Measurements from ENCODE around the gene OXSR1.
"Not testable (repeated sequence)": the region's sequence is repeated elsewhere in the genome, so short reads cannot be mapped to it uniquely, and the experiment has no call there.

Gene OXSR1

DNA sequence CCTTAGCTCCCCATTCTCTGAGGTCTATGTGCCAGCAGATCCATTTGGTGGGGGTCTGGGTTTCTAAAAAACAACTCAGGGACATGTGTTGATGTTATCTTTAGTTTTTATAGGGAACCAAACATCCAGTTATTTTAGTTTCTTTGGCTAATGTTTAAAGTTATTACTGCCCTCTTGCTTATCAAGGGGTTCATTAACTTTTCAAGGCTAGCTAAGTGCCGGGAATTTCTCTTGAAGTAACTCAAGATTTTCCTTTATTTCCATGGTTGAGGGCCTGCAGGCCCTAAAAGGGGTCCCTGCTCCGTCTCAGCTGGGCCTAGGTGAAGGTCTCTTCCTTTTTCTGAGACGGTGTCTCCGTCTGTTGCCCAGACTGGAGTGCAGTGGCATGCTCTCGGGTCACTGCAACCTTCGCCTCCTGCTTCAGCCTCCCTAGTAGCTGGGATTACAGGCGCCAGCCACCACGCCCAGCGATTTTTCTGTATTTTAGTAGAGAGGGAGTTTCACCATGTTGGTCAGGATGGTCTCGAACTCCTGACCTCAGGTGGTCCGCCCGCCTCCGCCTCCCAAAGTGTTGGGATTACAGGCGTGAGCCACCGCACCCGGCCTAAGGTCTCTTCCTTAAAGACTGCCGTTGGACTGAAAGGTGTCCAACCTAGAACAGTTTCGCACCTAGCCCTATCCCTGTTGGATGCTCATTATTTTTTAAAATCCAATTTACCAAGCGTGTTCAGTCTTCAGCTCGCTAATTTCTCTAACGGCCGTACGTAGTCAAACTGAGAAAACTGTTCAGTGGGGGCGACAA is 1.3 kb upstream of the OXSR1 start:
- peaks cover 34% of the 10 kb centered on the region for H3K36me3 Mint-ChIP-seq (ENCODE audit: low read depth)
- H3K4me1 Mint-ChIP-seq (ENCODE audit: low read depth), result peaks cover 38% of the 10 kb centered on the region
- peak overlapping the region; percentile 91 for H3K4me3 Mint-ChIP-seq
- H3K9me3 Mint-ChIP-seq, result no peaks in the 10 kb centered on the region
- DNase-seq, result no peak
- H3K27me3 Mint-ChIP-seq, result no peaks in the 10 kb centered on the region
- H3K27ac Mint-ChIP-seq, result peak overlapping the region; percentile 100

DNA sequence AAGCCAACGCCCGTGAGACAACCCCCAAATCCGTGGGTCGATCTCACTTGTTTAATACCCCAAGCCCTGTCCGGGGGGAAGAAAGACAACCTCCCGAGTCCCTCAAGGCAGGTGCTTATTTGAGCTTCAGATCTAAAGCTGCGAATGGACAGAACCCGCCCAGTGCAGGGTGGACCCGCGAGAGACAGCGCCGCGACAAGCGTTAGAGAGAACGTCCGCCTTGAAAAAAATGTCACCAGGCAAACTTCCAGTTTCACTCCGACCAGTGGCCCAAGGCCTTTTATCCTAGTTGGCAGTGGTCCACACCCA is 740 bp upstream of the OXSR1 start:
- no peaks in the 10 kb centered on the region for H3K27me3 Mint-ChIP-seq

DNA sequence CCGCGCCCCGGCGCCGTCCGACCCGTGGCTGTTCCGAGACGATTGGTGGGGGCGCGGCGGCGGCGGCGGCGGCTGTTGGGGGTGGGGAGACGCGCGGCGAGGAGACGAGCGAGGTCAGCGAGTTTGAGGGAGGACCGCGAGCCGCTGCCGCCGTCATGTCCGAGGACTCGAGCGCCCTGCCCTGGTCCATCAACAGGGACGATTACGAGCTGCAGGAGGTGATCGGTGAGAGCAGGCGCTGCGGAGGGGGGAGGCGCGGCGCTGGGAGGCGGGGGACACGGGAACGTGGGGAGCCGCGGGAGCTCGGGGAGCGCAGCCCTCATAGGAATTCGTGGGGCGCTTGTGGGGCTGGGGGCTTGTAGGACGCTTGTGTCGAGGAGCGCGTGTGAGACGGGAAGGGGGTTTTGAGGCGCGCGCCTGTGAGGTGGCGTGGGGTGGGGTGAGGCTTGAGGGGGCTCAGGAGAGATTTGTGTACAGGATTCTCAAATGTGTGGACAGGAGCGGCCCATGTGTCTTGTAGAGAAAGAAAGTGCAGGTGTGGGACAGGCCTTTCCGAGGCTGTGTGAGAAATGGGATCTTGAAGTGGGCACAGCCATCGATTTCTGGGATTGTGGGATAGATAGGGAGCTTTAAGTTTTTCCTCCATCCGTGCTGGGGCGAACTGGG is 518 bp downstream of the OXSR1 start:
- no peaks in the 10 kb centered on the region for H3K27me3 Mint-ChIP-seq
- no peaks in the 10 kb centered on the region for H3K9me3 Mint-ChIP-seq
- peak overlapping the region; percentile 91 for H3K4me3 Mint-ChIP-seq
- DNase-seq, result no peak
- H3K27ac Mint-ChIP-seq, result peak overlapping the region; percentile 100
- peaks cover 40% of the 10 kb centered on the region for H3K36me3 Mint-ChIP-seq (ENCODE audit: low read depth)
- peaks cover 53% of the 10 kb centered on the region for H3K4me1 Mint-ChIP-seq (ENCODE audit: low read depth)

More for the DNA sequence above, 740 bp upstream of the OXSR1 start:
- peak overlapping the region; percentile 91 for H3K4me3 Mint-ChIP-seq
- H3K4me1 Mint-ChIP-seq (ENCODE audit: low read depth), result peaks cover 43% of the 10 kb centered on the region
- H3K9me3 Mint-ChIP-seq, result no peaks in the 10 kb centered on the region
- H3K36me3 Mint-ChIP-seq (ENCODE audit: low read depth), result peaks cover 36% of the 10 kb centered on the region
- peak overlapping the region; percentile 100 for H3K27ac Mint-ChIP-seq
- no peak for DNase-seq

DNA sequence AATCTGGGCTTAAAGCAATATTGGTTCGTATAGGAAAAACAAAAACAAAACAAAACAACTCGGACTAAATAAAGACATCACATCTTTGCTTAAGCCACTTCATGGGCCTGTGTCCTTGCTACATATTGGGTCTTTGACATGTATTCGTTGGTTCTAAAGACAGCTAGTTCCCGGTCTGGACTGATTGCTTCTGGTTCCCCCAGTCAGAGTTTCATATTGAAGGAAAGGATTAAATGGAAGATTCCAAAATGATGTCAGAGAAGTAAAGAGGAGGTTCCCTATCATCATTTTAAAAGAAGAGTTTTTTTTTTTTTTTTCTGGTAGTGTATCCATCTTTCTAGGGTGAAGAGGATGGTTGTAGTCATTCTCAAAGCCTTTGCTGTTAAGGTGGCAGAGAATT is 2.3 kb downstream of the OXSR1 start:
- Mint-ChIP-seq H3K27ac (peak overlapping the region; percentile 78), H3K27me3 (no peaks in the 10 kb centered on the region), H3K9me3 (no peaks in the 10 kb centered on the region), H3K36me3 (ENCODE audit: low read depth) (peaks cover 40% of the 10 kb centered on the region), H3K4me3 (peak overlapping the region; percentile 91), H3K4me1 (ENCODE audit: low read depth) (peaks cover 70% of the 10 kb centered on the region)
- DNase-seq, result no peak

DNA sequence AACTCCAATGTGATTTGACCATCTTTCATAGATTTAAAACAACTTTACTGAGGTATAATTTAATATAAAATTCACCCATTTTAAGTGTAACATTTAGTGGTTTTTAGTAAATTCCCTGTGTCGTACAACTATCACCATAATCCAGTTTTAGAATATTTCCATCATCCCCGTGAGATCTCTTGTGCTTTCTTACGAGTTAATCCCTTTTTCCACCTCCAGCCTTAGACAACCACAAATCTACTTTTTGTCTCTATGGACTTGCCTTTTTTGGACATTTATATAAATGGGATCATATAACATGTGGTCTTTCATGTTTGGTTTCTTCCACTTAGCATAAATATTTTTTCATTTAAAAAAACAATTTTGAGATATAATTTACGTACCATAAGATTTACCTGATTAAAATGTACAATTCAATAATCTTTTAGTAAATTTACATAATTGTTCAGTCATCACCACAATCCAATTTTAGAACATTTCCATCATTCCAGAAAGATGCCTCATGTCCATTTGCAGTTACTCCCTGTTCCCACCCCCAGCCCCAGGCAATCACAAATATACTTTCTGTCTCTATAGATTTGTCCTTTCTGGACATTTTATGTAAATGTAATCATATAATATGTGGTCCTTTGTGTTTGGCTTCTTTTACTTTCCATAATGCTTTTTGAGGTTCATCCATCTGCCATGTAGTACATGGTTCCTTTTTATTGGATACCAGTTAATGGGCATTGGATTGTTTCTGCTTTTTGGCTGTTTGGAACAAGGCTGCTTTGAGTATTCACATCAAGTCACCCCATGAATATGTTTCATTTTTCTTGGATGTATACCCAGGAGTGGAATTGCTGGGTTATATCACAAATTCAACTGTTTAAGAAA is 3.1 kb downstream of the OXSR1 start:
- H3K27ac Mint-ChIP-seq, result peak overlapping the region; percentile 89

DNA sequence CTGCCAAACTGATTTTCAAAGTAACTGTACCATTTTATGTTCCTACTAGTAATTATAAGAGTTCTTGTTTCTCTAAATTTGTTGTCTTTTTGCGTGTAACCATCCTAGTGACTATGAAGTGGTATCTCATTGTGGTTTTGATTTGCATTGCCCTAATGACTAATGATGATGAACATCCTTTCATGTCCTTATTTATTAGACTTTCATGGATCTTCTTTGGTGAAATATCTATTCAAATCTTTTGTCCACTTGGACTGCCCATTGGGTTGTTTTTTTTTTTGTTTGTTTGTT is 3.6 kb downstream of the OXSR1 start:
- Mint-ChIP-seq H3K4me3 (peak overlapping the region; percentile 91), H3K9me3 (no peaks in the 10 kb centered on the region), H3K36me3 (ENCODE audit: low read depth) (peaks cover 40% of the 10 kb centered on the region), H3K27me3 (no peaks in the 10 kb centered on the region), H3K27ac (peak overlapping the region; percentile 89), H3K4me1 (ENCODE audit: low read depth) (peaks cover 81% of the 10 kb centered on the region)
- DNase-seq, result no peak

More for the DNA sequence above, 3.1 kb downstream of the OXSR1 start:
- Mint-ChIP-seq H3K4me3 (peak overlapping the region; percentile 91), H3K27me3 (no peaks in the 10 kb centered on the region), H3K4me1 (ENCODE audit: low read depth) (peaks cover 78% of the 10 kb centered on the region), H3K9me3 (no peaks in the 10 kb centered on the region), H3K36me3 (ENCODE audit: low read depth) (peaks cover 40% of the 10 kb centered on the region)
- DNase-seq, result no peak

DNA sequence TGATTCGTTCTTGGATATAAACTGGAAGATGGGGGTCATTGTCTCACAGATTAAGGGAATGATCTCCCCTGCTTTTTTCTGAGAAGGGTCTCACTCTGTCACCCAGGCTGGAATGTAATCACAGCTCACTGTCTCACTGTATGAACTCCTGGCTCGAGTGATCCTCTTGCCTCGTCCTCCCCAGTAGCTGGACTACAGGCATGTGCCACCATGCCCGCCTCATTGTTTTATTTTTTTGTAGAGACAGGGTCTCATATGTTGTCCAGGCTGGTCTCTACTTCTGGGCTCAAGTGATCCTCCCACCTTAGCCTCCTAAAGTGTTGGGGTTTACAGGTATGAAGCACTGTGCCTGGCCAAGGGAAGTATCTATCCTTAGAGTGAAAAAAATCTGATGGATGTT is 5.4 kb downstream of the OXSR1 start:
- no peak for DNase-seq
- Mint-ChIP-seq H3K27ac (no peak overlapping the region), H3K27me3 (no peaks in the 10 kb centered on the region), H3K36me3 (ENCODE audit: low read depth) (peaks cover 30% of the 10 kb centered on the region), H3K4me1 (ENCODE audit: low read depth) (peaks cover 89% of the 10 kb centered on the region), H3K4me3 (no peak overlapping the region), H3K9me3 (no peaks in the 10 kb centered on the region)

DNA sequence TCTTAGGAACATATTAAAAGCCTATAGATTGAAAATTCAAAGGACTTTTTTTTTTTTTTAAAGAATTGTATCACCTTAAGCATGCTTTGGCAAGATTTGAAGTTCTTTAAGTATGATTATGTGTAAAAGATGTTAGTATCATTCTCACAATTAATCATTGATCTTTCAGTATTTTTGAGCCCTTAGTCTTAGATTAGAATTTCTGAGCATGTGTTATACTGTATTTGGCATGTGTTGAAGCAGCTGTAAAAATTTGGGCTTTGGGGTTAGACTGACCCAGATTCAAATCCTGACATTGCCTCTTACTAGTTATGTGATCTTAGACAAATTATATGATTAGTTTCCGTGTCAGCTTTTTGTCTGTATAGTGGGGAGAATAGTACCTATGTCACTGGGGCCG is 6.3 kb downstream of the OXSR1 start:
- no peaks in the 10 kb centered on the region for H3K9me3 Mint-ChIP-seq
- no peak for DNase-seq
- no peak overlapping the region for H3K27ac Mint-ChIP-seq
- no peaks in the 10 kb centered on the region for H3K27me3 Mint-ChIP-seq
- peaks cover 89% of the 10 kb centered on the region for H3K4me1 Mint-ChIP-seq (ENCODE audit: low read depth)
- H3K4me3 Mint-ChIP-seq, result no peak overlapping the region
- peaks cover 24% of the 10 kb centered on the region for H3K36me3 Mint-ChIP-seq (ENCODE audit: low read depth)

DNA sequence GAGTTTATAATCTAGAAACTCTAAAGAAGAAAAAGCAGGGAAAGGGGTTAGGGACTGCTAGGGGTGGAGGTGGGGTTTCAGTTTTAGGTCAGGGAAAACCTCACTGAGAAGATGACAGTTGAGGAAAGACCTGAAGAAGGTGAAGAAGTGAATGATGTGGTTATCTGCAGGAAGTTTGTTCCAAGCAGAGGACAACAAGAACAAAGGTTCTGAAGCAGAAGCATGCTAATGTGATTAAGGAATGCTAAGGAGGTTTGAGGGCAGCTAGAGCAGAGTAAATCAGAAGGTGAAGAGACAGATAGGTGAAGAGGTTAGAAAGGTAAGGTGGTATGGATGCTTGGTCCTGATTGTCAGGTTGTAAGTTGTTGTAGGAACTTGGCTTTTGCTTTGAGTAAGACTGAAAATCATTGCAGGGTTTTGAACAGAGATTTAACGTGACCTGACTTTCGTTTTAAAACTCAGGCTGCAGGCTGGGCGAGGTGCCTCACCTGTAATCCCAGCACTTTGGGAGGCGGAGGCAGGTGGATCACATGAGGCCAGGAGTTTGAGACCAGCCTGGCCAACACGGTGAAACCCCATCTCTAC is 8.6 kb downstream of the OXSR1 start:
- peak overlapping the region; percentile 0 for H3K4me3 Mint-ChIP-seq
- peak overlapping the region; percentile 26 for H3K27ac Mint-ChIP-seq
- peaks cover 19% of the 10 kb centered on the region for H3K36me3 Mint-ChIP-seq (ENCODE audit: low read depth)
- H3K9me3 Mint-ChIP-seq, result no peaks in the 10 kb centered on the region
- H3K4me1 Mint-ChIP-seq (ENCODE audit: low read depth), result peaks cover 72% of the 10 kb centered on the region
- DNase-seq, result no peak
- H3K27me3 Mint-ChIP-seq, result no peaks in the 10 kb centered on the region

DNA sequence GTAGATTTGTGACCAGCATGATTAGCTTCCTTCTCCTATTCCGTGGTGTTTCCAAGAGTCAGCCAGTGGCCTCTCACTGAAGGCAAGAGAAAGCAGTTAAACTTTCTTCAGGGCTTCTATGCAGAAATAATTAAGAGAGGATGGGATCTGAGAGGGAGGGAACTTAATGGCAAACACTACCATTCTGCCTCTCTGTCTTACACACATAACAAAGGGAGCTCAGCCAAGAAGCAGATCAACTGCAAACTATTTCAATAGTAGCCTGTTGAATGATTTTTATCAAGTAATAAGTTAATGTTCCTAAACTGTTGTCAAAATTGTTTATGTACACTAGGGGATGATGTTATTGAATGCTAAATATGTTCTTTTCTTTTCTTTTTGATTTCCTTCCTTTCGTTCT is 11.8 kb downstream of the OXSR1 start:
- H3K4me3 Mint-ChIP-seq, result no peak overlapping the region
- H3K27me3 Mint-ChIP-seq, result no peaks in the 10 kb centered on the region
- no peak overlapping the region for H3K27ac Mint-ChIP-seq

DNA sequence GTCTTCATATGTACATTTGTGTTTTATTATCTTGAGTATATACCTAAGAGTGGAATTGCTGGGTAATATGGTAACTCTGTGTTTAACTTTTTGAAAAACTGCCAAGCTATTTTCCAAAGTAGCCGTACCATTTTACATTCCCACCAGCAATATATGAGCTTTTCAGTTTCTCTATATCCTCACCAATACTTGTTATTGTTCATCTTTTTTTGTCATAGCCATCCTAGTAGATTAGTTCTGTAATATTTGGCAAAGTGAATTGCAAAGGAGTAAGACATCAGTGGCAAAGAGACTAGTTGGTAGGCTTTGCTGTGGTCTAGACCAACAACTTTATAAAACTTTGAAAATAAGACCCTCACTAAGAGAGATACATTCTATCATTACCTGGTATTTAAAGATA is 21.4 kb downstream of the OXSR1 start:
- Mint-ChIP-seq H3K27ac (no peak overlapping the region), H3K27me3 (no peaks in the 10 kb centered on the region), H3K4me3 (no peak overlapping the region), H3K4me1 (ENCODE audit: low read depth) (peaks cover 23% of the 10 kb centered on the region), H3K9me3 (no peaks in the 10 kb centered on the region), H3K36me3 (ENCODE audit: low read depth) (peaks cover 58% of the 10 kb centered on the region)
- DNase-seq, result no peak

More for the DNA sequence above, 11.8 kb downstream of the OXSR1 start:
- no peak for DNase-seq
- H3K4me1 Mint-ChIP-seq (ENCODE audit: low read depth), result peaks cover 56% of the 10 kb centered on the region
- H3K36me3 Mint-ChIP-seq (ENCODE audit: low read depth), result peaks cover 35% of the 10 kb centered on the region
- H3K9me3 Mint-ChIP-seq, result no peaks in the 10 kb centered on the region

DNA sequence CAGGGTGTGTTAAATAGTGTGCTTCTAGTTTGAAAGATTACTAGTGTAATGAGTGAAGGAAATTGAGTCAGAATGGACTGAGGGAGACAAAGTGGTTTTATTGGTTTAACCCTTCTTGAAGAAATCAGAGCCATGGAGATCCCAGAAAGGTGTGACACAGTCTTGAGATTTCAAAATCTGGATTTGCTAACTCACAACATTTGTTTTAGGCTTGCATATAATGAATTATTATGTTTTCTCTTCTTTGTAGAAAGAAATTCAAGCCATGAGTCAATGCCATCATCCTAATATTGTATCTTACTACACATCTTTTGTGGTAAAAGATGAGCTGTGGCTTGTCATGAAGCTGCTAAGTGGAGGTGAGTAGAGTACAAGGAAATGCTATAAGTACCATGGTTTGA is 25.1 kb downstream of the OXSR1 start:
- H3K27ac Mint-ChIP-seq, result peak overlapping the region; percentile 80
- H3K9me3 Mint-ChIP-seq, result no peaks in the 10 kb centered on the region
- H3K4me1 Mint-ChIP-seq (ENCODE audit: low read depth), result peaks cover 15% of the 10 kb centered on the region
- peaks cover 53% of the 10 kb centered on the region for H3K36me3 Mint-ChIP-seq (ENCODE audit: low read depth)
- no peak for DNase-seq
- no peak overlapping the region for H3K4me3 Mint-ChIP-seq
- H3K27me3 Mint-ChIP-seq, result no peaks in the 10 kb centered on the region

DNA sequence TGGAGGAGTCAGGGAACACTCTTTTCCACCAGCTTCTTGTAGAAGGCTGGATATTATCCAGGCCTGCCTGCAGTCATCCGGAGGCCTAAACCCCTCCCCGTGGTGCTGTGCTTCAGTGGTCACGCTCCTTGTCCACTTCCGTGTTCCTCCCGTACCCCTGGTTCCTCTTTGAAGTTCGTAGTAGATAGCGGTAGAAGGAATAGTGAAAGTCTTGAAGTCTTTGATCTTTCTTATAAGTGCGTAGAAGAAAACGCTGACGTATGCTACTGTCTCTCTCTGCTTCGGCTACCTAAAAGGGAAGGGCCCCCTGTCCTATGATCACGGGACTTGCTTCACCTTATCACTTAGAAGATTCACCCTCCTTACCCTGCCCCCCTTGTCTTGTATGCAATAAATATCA is 37.6 kb downstream of the OXSR1 start:
- not testable (repeated sequence) for H3K4me3 Mint-ChIP-seq, DNase-seq, H3K9me3 Mint-ChIP-seq, H3K27ac Mint-ChIP-seq, H3K27me3 Mint-ChIP-seq
- Mint-ChIP-seq H3K4me1 (ENCODE audit: low read depth) (peaks cover 52% of the 10 kb centered on the region), H3K36me3 (ENCODE audit: low read depth) (peaks cover 80% of the 10 kb centered on the region)

DNA sequence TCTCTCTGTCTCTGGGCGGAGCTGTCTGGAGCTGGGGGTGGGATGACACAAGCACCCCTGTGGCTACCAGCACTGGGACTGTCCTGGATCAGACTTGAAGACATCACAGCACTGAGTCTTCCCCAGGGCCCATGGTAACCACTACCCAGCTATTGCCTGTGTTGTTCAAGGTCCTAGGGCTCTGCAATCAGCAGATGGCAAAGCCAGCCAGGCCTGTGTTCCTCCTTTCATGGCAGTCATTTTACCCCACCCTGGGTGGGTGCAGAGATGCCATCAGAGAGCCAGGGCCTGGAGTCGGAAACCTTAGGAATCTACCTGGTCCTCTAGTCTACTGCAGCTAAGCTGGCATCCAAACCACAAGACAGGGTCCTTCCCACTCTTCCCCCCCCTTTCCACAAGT is 38.4 kb downstream of the OXSR1 start:
- no peak overlapping the region for H3K27ac Mint-ChIP-seq
- peaks cover 56% of the 10 kb centered on the region for H3K4me1 Mint-ChIP-seq (ENCODE audit: low read depth)
- no peak overlapping the region for H3K4me3 Mint-ChIP-seq
- H3K9me3 Mint-ChIP-seq, result no peaks in the 10 kb centered on the region
- DNase-seq, result no peak
- peaks cover 80% of the 10 kb centered on the region for H3K36me3 Mint-ChIP-seq (ENCODE audit: low read depth)
- no peaks in the 10 kb centered on the region for H3K27me3 Mint-ChIP-seq
